Smooth muscle cell (in vitro differentiated cells): ENCODE measurements around the gene ARMS2. TPM values are rescaled to one million over a fixed set of nuclear protein-coding genes. Genes with fewer than 3 reads are reported as not detected.

ENCODE experiments used
- DNase-seq: peaks from one replicate; lab custom pipeline; 2025; ENCODE audit not compliant: unreplicated experiment; lab: John Stamatoyannopoulos, UW
- H2AFZ ChIP-seq: fragments of 200-600 bp; sonication (generic); 2 replicates; pipeline ENCODE4 v1.6.0; 2016; ENCODE audit warnings: antibody characterized with exemption, low read depth, mild to moderate bottlenecking
- H3F3A ChIP-seq: fragments of 200-600 bp; sonication (generic); 2 replicates; pipeline ENCODE4 v1.6.0; 2017; ENCODE audit warnings: antibody characterized with exemption, low read depth
- H3K27ac ChIP-seq: fragments of 200-600 bp; sonication (generic); 2 replicates; pipeline ENCODE4 v1.5.1; 2016; ENCODE audit warnings: low read depth, mild to moderate bottlenecking
- H3K27me3 ChIP-seq: fragments of 200-600 bp; sonication (generic); 2 replicates; pipeline ENCODE4 v1.6.1; 2016; ENCODE audit warnings: low read depth, mild to moderate bottlenecking
- H3K36me3 ChIP-seq: fragments of 200-600 bp; sonication (generic); 2 replicates; pipeline ENCODE4 v1.5.1; 2016; ENCODE audit warnings: low read depth
- H3K4me1 ChIP-seq: fragments of 200-600 bp; sonication (generic); 2 replicates; pipeline ENCODE4 v1.5.1; 2016; ENCODE audit warnings: low read depth
- H3K4me2 ChIP-seq: fragments of 200-600 bp; sonication (generic); 2 replicates; pipeline ENCODE4 v1.6.0; 2016; ENCODE audit warnings: mild to moderate bottlenecking
- H3K4me3 ChIP-seq: fragments of 200-600 bp; sonication (generic); 2 replicates; pipeline ENCODE4 v1.5.1; 2016; ENCODE audit warnings: mild to moderate bottlenecking
- H3K79me2 ChIP-seq: fragments of 200-600 bp; sonication (generic); 2 replicates; pipeline ENCODE4 v1.6.0; 2016; ENCODE audit warnings: low read depth, mild to moderate bottlenecking
- H3K9ac ChIP-seq: fragments of 200-600 bp; sonication (generic); 2 replicates; pipeline ENCODE4 v1.6.0; 2016; ENCODE audit warnings: low read depth
- H3K9me3 ChIP-seq: fragments of 200-600 bp; sonication (generic); replicated peaks from 2 replicates; pipeline ENCODE4 v1.5.1; 2016; ENCODE audit warnings: low read depth
- H4K20me1 ChIP-seq: fragments of 200-600 bp; sonication (generic); 2 replicates; pipeline ENCODE4 v1.6.0; 2016; ENCODE audit warnings: low read depth
- WGBS: methylation state at CpG from one replicate; pipeline ENCODE4 v1.1.7; 2016; ENCODE audit warnings: low lambda C conversion rate; 5-methylcytosine and 5-hydroxymethylcytosine counted together
- polyA plus RNA-seq: library from polyadenylated mRNA; unstranded; fragments of >200 nt; fragmentation: Nextera tagmentation; extraction: Ambion mirVana; gene quantifications from 2 replicates; pipeline ENCODE4 v1.2.1, GENCODE V29; 2016
- total RNA-seq: library from RNA; depleted of rRNA; stranded (reverse); fragments of >200 nt; gene quantifications from 2 replicates; pipeline ENCODE4 v1.2.3, GENCODE V29; 2014
- TF ChIP-seq, protein P1 (sequence below): fragments of 200-600 bp; sonication (generic); IDR thresholded peaks from 2 replicates; pipeline ENCODE4 v1.5.1; 2017; ENCODE audit warnings: borderline replicate concordance, mild to moderate bottlenecking, antibody characterized with exemption; ENCODE audit not compliant: insufficient read depth, poor library complexity, severe bottlenecking

ARMS2 gene
- total and polyA plus RNA-seq, 2 experiments from 2014 or later: not detected

DNA sequence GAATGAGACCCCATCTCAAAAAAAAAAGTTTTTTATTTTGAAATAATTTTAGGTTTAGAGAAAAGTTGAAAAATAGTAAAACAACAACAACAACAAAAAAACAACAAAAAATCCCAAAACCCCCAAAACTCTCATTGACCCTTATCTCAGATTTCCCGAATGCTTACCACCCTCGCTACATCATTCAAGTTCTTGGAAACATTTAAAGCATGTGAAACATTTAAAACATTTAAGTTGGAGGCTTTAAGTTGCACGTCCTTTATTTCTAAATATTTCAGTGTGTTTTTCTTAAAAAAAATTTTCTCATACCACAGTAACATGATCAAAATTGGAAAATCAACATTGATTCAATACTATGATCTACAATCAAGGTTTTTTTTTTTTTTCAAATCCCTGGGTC, 382 bp upstream of the ARMS2 start:
- no peak overlapping the region for H3K27ac ChIP-seq
- H3K4me3 ChIP-seq: no peak overlapping the region
- H3K36me3 ChIP-seq: no peaks in the 10 kb centered on the region
- H4K20me1 ChIP-seq: no peaks in the 10 kb centered on the region
- H3K79me2 ChIP-seq: no peaks in the 10 kb centered on the region
- no peak overlapping the region for H2AFZ ChIP-seq
- H3K4me1 ChIP-seq: no peaks in the 10 kb centered on the region
- DNase-seq: no peak
- no peaks in the 10 kb centered on the region for H3F3A ChIP-seq
- H3K9ac ChIP-seq: no peak overlapping the region
- no peaks in the 10 kb centered on the region for H3K9me3 ChIP-seq
- TF ChIP-seq, protein P1, sequence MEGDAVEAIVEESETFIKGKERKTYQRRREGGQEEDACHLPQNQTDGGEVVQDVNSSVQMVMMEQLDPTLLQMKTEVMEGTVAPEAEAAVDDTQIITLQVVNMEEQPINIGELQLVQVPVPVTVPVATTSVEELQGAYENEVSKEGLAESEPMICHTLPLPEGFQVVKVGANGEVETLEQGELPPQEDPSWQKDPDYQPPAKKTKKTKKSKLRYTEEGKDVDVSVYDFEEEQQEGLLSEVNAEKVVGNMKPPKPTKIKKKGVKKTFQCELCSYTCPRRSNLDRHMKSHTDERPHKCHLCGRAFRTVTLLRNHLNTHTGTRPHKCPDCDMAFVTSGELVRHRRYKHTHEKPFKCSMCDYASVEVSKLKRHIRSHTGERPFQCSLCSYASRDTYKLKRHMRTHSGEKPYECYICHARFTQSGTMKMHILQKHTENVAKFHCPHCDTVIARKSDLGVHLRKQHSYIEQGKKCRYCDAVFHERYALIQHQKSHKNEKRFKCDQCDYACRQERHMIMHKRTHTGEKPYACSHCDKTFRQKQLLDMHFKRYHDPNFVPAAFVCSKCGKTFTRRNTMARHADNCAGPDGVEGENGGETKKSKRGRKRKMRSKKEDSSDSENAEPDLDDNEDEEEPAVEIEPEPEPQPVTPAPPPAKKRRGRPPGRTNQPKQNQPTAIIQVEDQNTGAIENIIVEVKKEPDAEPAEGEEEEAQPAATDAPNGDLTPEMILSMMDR: no peak
- whole genome bisulfite sequencing: 58% methylated on average over 3 of the region's 3 CpGs
- H3K4me2 ChIP-seq: no peak overlapping the region
- no peaks in the 10 kb centered on the region for H3K27me3 ChIP-seq

GRCh38 chr10:122455376-122456079, 1.1 kb downstream of the ARMS2 start:
- no peaks in the 10 kb centered on the region for H3K36me3 ChIP-seq
- peaks cover 7% of the 10 kb centered on the region for H3K4me1 ChIP-seq
- no peak overlapping the region for H3K9ac ChIP-seq
- no peak overlapping the region for H3K4me3 ChIP-seq
- H4K20me1 ChIP-seq: no peaks in the 10 kb centered on the region
- 75% methylated on average over 11 of the region's 11 CpGs for WGBS
- DNase-seq: no peak
- no peak overlapping the region for H2AFZ ChIP-seq
- H3F3A ChIP-seq: no peaks in the 10 kb centered on the region
- no peak overlapping the region for H3K27ac ChIP-seq
- TF ChIP-seq, protein P1: no peak
- H3K9me3 ChIP-seq: no peaks in the 10 kb centered on the region
- H3K27me3 ChIP-seq: no peaks in the 10 kb centered on the region
- H3K4me2 ChIP-seq: no peak overlapping the region
- H3K79me2 ChIP-seq: no peaks in the 10 kb centered on the region

DNA sequence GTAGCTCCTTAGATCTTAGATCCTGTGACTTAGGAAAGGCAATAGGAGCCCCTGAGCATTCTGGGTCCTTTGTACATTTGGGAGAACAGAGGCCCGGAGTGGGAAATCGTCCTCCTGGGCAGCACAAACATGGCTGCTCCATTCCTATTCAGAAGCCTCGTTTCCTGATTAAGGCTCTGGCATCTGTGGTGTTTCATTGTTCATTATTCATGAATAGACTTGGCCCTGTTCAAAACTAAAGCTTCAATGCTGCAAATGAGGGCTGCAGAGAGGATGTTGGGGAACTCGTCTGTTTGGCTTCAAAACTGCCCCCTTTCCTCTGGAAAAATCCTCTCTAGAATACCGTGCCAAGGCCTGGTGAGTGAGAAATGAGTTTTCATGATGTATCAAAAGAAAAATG, 3.5 kb downstream of the ARMS2 start:
- no peaks in the 10 kb centered on the region for H3K27me3 ChIP-seq
- peaks cover 14% of the 10 kb centered on the region for H3K4me1 ChIP-seq
- no peak for DNase-seq
- no peaks in the 10 kb centered on the region for H3F3A ChIP-seq
- H3K27ac ChIP-seq: no peak overlapping the region
- H3K9me3 ChIP-seq: no peaks in the 10 kb centered on the region
- H2AFZ ChIP-seq: no peak overlapping the region
- H4K20me1 ChIP-seq: no peaks in the 10 kb centered on the region
- H3K9ac ChIP-seq: no peak overlapping the region
- H3K4me3 ChIP-seq: no peak overlapping the region
- no peaks in the 10 kb centered on the region for H3K79me2 ChIP-seq
- no peaks in the 10 kb centered on the region for H3K36me3 ChIP-seq
- TF ChIP-seq, protein P1: no peak
- 96% methylated on average over 5 of the region's 5 CpGs for WGBS
- no peak overlapping the region for H3K4me2 ChIP-seq

GRCh38 chr10:122458693-122459092, 4.2 kb downstream of the ARMS2 start:
- Histone ChIP-seq H3K27ac (no peak overlapping the region), H3F3A (peaks cover under 1% of the 10 kb centered on the region), H2AFZ (no peak overlapping the region), H3K4me1 (peaks cover 18% of the 10 kb centered on the region), H3K36me3 (no peaks in the 10 kb centered on the region), H3K4me2 (no peak overlapping the region), H3K9ac (no peak overlapping the region), H3K27me3 (no peaks in the 10 kb centered on the region), H3K79me2 (peaks cover 5% of the 10 kb centered on the region), H3K4me3 (no peak overlapping the region), H4K20me1 (peaks cover 3% of the 10 kb centered on the region), H3K9me3 (no peaks in the 10 kb centered on the region)
- DNase-seq: no peak
- TF ChIP-seq, protein P1: no peak
- 74% methylated on average over 6 of the region's 6 CpGs for WGBS
